Measurements from ENCODE around the gene RIPOR2. TPM values are rescaled to one million over a fixed set of nuclear protein-coding genes. Genes with fewer than 3 reads are reported as not detected.

Gene RIPOR2
- total RNA-seq, 1 donor from 2014 or later: 19.4 TPM

DNA sequence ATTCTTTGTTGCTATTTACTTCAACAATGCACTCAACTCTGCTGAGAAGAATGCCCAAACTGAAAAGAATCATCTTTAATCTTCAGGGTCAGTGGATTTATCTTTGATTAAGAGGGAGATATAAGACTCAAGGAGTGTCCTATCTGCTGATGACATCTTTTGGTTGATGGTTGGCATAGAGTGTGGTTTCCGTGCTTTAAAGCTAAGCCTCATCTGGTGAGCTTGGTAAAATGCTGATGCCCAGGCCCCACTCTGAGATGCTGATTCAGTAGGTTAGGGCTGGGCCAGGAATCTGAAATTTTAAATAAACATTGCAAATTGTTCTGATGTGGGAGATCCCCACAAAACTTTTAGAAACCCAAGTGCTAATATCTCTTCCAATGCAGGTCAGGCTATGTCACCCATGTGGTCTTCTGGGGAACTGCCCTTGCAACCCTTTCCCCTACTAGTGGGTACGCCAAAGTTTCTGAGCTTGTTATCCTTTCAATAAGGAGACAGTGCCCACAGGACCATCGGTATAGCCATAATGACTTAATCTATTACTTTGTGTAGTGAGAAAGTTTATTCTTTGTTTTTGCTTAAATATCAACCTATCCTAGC is 68.6 kb downstream of the RIPOR2 start:
- Histone ChIP-seq H3K4me1 (peaks cover 15% of the 10 kb centered on the region), H3K27me3 (no peaks in the 10 kb centered on the region), H3K9me3 (no peaks in the 10 kb centered on the region), H3K36me3 (peaks cover 0 to 17% of the 10 kb centered on the region in 2 donors), H3K4me3 (no peak overlapping the region), H3K27ac (no peak overlapping the region)
- TF ChIP-seq POLR2AphosphoS5 (IDR thresholded peaks at IDR 0.05; ENCODE audit: insufficient read depth in 1 of 2, low read depth in 1 of 2) (no peak), POLR2A (IDR thresholded peaks at IDR 0.05) (no peak)
- TF ChIP-seq, protein P1, sequence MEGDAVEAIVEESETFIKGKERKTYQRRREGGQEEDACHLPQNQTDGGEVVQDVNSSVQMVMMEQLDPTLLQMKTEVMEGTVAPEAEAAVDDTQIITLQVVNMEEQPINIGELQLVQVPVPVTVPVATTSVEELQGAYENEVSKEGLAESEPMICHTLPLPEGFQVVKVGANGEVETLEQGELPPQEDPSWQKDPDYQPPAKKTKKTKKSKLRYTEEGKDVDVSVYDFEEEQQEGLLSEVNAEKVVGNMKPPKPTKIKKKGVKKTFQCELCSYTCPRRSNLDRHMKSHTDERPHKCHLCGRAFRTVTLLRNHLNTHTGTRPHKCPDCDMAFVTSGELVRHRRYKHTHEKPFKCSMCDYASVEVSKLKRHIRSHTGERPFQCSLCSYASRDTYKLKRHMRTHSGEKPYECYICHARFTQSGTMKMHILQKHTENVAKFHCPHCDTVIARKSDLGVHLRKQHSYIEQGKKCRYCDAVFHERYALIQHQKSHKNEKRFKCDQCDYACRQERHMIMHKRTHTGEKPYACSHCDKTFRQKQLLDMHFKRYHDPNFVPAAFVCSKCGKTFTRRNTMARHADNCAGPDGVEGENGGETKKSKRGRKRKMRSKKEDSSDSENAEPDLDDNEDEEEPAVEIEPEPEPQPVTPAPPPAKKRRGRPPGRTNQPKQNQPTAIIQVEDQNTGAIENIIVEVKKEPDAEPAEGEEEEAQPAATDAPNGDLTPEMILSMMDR (IDR thresholded peaks at IDR 0.05): no peak
- no peak for DNase-seq (ENCODE audit: extremely low spot score in 2 of 2)
- intact Hi-C loops (cut with DNase I): no loop called here

DNA sequence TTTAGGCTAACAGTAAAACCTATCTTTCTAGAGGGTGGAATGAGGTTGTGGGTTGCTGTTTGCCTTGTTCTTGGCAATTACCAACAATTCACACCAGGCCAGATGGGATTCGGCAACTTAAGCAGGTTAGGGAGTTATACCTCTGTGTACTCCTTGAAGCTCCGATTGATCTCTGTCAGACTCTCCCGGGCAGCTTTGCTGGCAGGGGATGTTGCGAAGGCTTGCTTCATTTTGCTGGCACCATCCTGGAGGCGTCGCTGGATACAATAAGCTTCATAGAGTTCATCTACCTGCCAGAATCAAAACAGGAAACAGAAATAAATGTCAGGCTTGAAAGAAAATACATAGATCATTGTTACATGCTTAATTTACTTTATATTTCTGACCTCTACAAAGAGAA is 70.6 kb downstream of the RIPOR2 start:
- intact Hi-C loops (cut with DNase I): no loop called here
- Histone ChIP-seq H3K4me3 (no peak overlapping the region), H3K4me1 (peaks cover 15% of the 10 kb centered on the region), H3K27ac (no peak overlapping the region), H3K36me3 (peaks cover 0 to 33% of the 10 kb centered on the region in 2 donors), H3K27me3 (no peaks in the 10 kb centered on the region), H3K9me3 (no peaks in the 10 kb centered on the region)
- no peak for DNase-seq (ENCODE audit: extremely low spot score in 2 of 2)
- TF ChIP-seq, protein P1 (IDR thresholded peaks at IDR 0.05): no peak
- TF ChIP-seq POLR2A (IDR thresholded peaks at IDR 0.05): no peak
- no peak for TF ChIP-seq POLR2AphosphoS5 (IDR thresholded peaks at IDR 0.05; ENCODE audit: insufficient read depth in 1 of 2, low read depth in 1 of 2)

DNA sequence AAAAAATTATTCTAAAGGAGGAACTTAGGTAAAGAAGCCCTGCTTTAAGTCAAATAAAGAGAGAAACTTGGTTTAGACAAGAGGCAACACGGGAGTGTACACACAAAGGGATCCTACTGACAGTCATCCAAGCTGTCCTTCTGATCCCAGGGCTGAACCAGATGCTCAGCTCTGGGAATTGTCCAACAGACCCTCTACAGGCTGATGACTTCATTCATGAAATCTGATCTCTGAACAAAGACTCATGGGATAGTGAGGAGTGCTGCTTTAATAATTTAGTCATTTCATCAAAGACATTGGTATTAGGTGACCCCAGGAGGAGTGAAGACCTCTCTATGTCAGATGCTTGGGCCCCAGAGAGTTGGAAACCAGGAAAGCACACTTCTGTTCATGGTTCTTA is 71.4 kb downstream of the RIPOR2 start:
- Histone ChIP-seq H3K27ac (no peak overlapping the region), H3K4me3 (no peak overlapping the region), H3K4me1 (peaks cover 15% of the 10 kb centered on the region), H3K36me3 (peaks cover 0 to 41% of the 10 kb centered on the region in 2 donors), H3K9me3 (no peaks in the 10 kb centered on the region), H3K27me3 (no peaks in the 10 kb centered on the region)
- DNase-seq (ENCODE audit: extremely low spot score in 2 of 2): no peak
- TF ChIP-seq POLR2AphosphoS5 (IDR thresholded peaks at IDR 0.05; ENCODE audit: insufficient read depth in 1 of 2, low read depth in 1 of 2) (no peak), POLR2A (IDR thresholded peaks at IDR 0.05) (no peak)
- TF ChIP-seq, protein P1 (IDR thresholded peaks at IDR 0.05): no peak
- intact Hi-C loops (cut with DNase I): no loop called here

DNA sequence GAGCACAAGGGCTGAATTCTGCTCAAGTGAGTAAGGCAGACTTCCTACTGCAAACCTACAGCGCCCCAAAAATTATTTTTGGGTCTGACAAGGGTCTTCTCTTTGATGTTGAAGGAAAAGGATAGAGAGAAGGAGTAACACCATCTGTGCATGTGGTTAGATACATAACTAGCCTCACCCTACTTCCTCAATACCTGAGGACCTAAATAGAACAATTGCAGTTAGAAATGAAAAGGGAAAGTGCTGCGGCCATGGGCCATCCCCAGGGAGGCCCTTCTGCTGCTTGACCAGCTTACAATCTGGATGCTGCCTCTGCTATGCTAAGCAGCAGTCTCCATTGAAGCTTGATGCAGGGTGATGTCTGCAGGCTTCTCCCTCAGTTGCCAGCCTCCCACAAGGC is 73.8 kb downstream of the RIPOR2 start:
- no peak for DNase-seq (ENCODE audit: extremely low spot score in 2 of 2)
- H3K9me3 ChIP-seq: no peaks in the 10 kb centered on the region
- TF ChIP-seq POLR2A (IDR thresholded peaks at IDR 0.05) (no peak), POLR2AphosphoS5 (IDR thresholded peaks at IDR 0.05; ENCODE audit: insufficient read depth in 1 of 2, low read depth in 1 of 2) (no peak)
- TF ChIP-seq, protein P1 (IDR thresholded peaks at IDR 0.05): no peak
- peaks cover 32% of the 10 kb centered on the region for H3K4me1 ChIP-seq
- no peaks in the 10 kb centered on the region for H3K27me3 ChIP-seq
- H3K4me3 ChIP-seq: no peak overlapping the region
- no peak overlapping the region for H3K27ac ChIP-seq
- H3K36me3 ChIP-seq: peaks cover 0 to 39% of the 10 kb centered on the region in 2 donors
- intact Hi-C loops (cut with DNase I): no loop called here

DNA sequence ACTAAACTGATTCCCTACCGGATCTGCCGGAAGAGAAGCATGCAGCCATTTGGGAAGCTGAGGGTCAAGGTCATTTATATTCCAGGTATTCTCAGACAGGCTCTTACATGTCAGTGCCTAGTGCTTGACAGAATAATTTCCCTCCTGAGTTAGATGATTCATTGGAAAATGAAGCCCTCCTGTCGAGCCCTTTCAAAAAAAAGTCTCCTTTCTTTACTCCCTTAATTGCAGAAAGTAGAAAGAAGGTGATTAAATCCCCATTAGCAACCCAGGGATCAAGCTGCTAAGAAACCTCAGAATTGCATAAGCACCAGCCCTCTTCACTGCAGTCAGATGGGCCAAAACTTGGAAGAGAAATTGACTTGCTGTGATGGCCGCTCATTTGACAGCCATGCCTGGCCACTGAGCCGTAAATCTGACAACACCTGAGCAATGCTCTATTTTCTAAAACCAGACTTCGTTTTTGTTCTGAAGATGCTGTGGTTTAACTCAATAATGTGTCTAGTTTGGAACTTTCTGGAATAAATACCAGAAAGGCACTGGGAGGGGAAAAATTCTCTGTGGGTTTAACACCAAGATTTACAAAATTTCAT is 76.1 kb downstream of the RIPOR2 start:
- H3K4me1 ChIP-seq: peaks cover 35% of the 10 kb centered on the region
- H3K27ac ChIP-seq: no peak overlapping the region
- no peak for DNase-seq (ENCODE audit: extremely low spot score in 2 of 2)
- H3K36me3 ChIP-seq: peaks cover 0 to 39% of the 10 kb centered on the region in 2 donors
- H3K27me3 ChIP-seq: no peaks in the 10 kb centered on the region
- no peaks in the 10 kb centered on the region for H3K9me3 ChIP-seq
- H3K4me3 ChIP-seq: no peak overlapping the region
- intact Hi-C loops (cut with DNase I): loop anchor here (5.0 kb wide), 1 partner anchor 213 kb away; no protein-coding TSS in a partner anchor
- TF ChIP-seq, protein P1 (IDR thresholded peaks at IDR 0.05): no peak
- TF ChIP-seq POLR2AphosphoS5 (IDR thresholded peaks at IDR 0.05; ENCODE audit: insufficient read depth in 1 of 2, low read depth in 1 of 2) (no peak), POLR2A (IDR thresholded peaks at IDR 0.05) (no peak)
